ENCODE results near the gene PCDHB8.
"Not testable (repeated sequence)": the region's sequence is repeated elsewhere in the genome, so short reads cannot be mapped to it uniquely, and the experiment has no call there.

PCDHB8 gene

GRCh38 chr5:141223112-141223783 is 45.7 kb downstream of the PCDHB8 start, which contains the start of gene PCDHB14:
Gene PCDHB14, plus strand, starts transcription at chr5:141223343. Its CDS starts 163 bp downstream, at chr5:141223506.
- no peak for DNase-seq (ENCODE audit: low read depth, low spot score)
- no peak for TF ChIP-seq CTCF (IDR thresholded peaks at IDR 0.05; ENCODE audit: low read depth, low read length)
- in situ Hi-C loops (cut with HindIII; ENCODE audit: low sequenced_read_pairs): no loop called here
- no peak within 1 kb of the TSS for H3K4me3 ChIP-seq (ENCODE audit: low read depth, low read length)

GRCh38 chr5:141224844-141225243 is 47.3 kb downstream of the PCDHB8 start:
- DNase-seq (ENCODE audit: low read depth, low spot score); H3K4me3 ChIP-seq (ENCODE audit: low read depth, low read length); in situ Hi-C loops (cut with HindIII; ENCODE audit: low sequenced_read_pairs): not testable (repeated sequence)

- DNase-seq (ENCODE audit: low read depth, low spot score); in situ Hi-C loops (cut with HindIII; ENCODE audit: low sequenced_read_pairs); H3K4me3 ChIP-seq (ENCODE audit: low read depth, low read length): not testable (repeated sequence)
Measured at GRCh38 chr5:141225421-141225820, 47.8 kb downstream of the PCDHB8 start.

Measured in astrocyte of the spinal cord (primary cell).